Pancreas (tissue), 10 donors: Measurements from ENCODE around the gene CCNK. TPM values are rescaled to one million over a fixed set of nuclear protein-coding genes. Genes with fewer than 3 reads are reported as not detected.

Source experiments
- ATAC-seq, 4 donors: fragments of 200-7000 bp; cut with Tn5 transposase; one replicate each; pipeline versions ENCODE4 v1.8.0 to v1.9.1; 2020; ENCODE audit warnings: mild to moderate bottlenecking in 4 of 4, moderate library complexity in 4 of 4
- DNase-seq, 6 donors: peaks; one replicate each; pipeline ENCODE4 v3.0.0-alpha.2; 2020
- FAIRE-seq: peaks from 2 replicates; lab custom pipeline; 2012; peaks lifted over from hg19 to GRCh38; lab: Jason Lieb, UNC
- H3K27ac ChIP-seq, 4 donors: fragments of 200-600 bp; sonication (generic); 1 replicate in 3 of 4; 2 replicates in 1 of 4; pipeline versions ENCODE4 v1.5.0 to v1.8.0; 2020
- H3K27me3 ChIP-seq, 4 donors: fragments of 200-600 bp; one replicate each; pipeline ENCODE4 v1.8.0; 2021
- H3K36me3 ChIP-seq, 3 donors: fragments of 200-600 bp; sonication (generic) in 1 of 3; one replicate each; pipeline versions ENCODE4 v1.5.0 to v1.8.0; 2020 to 2021
- H3K4me1 ChIP-seq, 3 donors: fragments of 200-600 bp; one replicate each; pipeline ENCODE4 v1.8.0; 2021
- H3K4me3 ChIP-seq, 4 donors: fragments of 200-600 bp; sonication (generic) in 2 of 4; one replicate each; pipeline versions ENCODE4 v1.5.0 to v1.8.0; 2020 to 2021
- H3K9me3 ChIP-seq, 4 donors: fragments of 200-600 bp; one replicate each; pipeline ENCODE4 v1.8.0; 2021
- CTCF ChIP-seq, 4 donors: fragments of 200-600 bp; sonication (generic) in 3 of 4; IDR thresholded peaks; one replicate each; pipeline versions ENCODE4 v1.5.0 to v1.8.0; 2021; ENCODE audit warnings: antibody characterized with exemption in 4 of 4
- WGBS, 2 donors: extraction: QIAGEN DNeasy Blood & Tissue Kit; methylation state at CpG; one replicate each; pipeline ENCODE4 v1.1.7; 2013; 5-methylcytosine and 5-hydroxymethylcytosine counted together
- intact Hi-C, 3 donors: fragments of 100-400 bp; cut with DNase I; formaldehyde crosslinking; loops; one replicate each; pipeline versions ENCODE4 v1.11.1 to v1.14.2; 2022
- polyA plus RNA-seq, 2 donors: library from polyadenylated mRNA; stranded (reverse); fragments of 200-250 nt; gene quantifications; one replicate each; pipeline ENCODE4 v1.2.3, GENCODE V29; 2013
- total RNA-seq, 6 donors: library from RNA; stranded (reverse); fragmentation: NEBNext Ultra II Directional in 4 of 6; extraction: Animal tissue kit (Norgen Biotek cat#: 25700) in 4 of 6; gene quantifications; one replicate each; pipeline versions ENCODE4 v1.2.1 to v1.2.4, GENCODE V29; 2021 to 2023
- donor health status: healthy with polysubstance abuse.
- donor health status: DM: no; HTN: no; CAD: no; lungs with moderate emphysema.
- donor health status: DM: no; HTN: no; CAD: no.
- donor health status: control.
- donor health status: control.
- donor health status: Bipolar disorder and iron deficiency.
- donor health status: DM: yes; HTN: yes; CAD: no.
- donor health status: DM: no; HTN: no; CAD: no.
- donor health status: DM: no; HTN: no; CAD: no.
- donor health status: DM: yes; HTN: yes; CAD: no.

CCNK gene
- total and polyA plus RNA-seq, 8 donors, result 7.9 to 23.4 (median 14.5) TPM

GRCh38 chr14:99541677-99542470, 60.7 kb downstream of the CCNK start:
- H3K27me3 ChIP-seq, result no peaks in the 10 kb centered on the region
- H3K4me3 ChIP-seq, result no peak overlapping the region
- H3K4me1 ChIP-seq, result peaks cover 0 to 11% (median 3%) of the 10 kb centered on the region in 3 donors
- H3K36me3 ChIP-seq, result no peaks in the 10 kb centered on the region
- no peak overlapping the region for H3K27ac ChIP-seq
- DNase-seq, result peak in 1 of 6 donors; percentile 57
- intact Hi-C loops, result no loop called here
- no peaks in the 10 kb centered on the region for H3K9me3 ChIP-seq
- ATAC-seq, result peak in 3 of 4 donors; percentile 9 to 33 (median 17)
- 73 to 76% methylated on average over 18 of the region's 18 CpGs for WGBS, 2 donors
- no peak for FAIRE-seq
- TF ChIP-seq CTCF (IDR thresholded peaks at IDR 0.05), result no peak

- intact Hi-C loops, result no loop called here
- Histone ChIP-seq H3K9me3 (no peaks in the 10 kb centered on the region), H3K4me3 (no peak overlapping the region), H3K4me1 (peaks cover 0 to 11% (median 3%) of the 10 kb centered on the region in 3 donors), H3K36me3 (no peaks in the 10 kb centered on the region), H3K27me3 (no peaks in the 10 kb centered on the region), H3K27ac (no peak overlapping the region)
- WGBS, 2 donors, result 92% methylated on average over 13 of the region's 13 CpGs
- DNase-seq (peak in 1 of 6 donors; percentile 65), FAIRE-seq (no peak), ATAC-seq (no peak)
- TF ChIP-seq CTCF (IDR thresholded peaks at IDR 0.05), result no peak
Measured at GRCh38 chr14:99542566-99542965, 61.4 kb downstream of the CCNK start.

- FAIRE-seq (no peak), DNase-seq (no peak), ATAC-seq (no peak)
- Histone ChIP-seq H3K36me3 (no peaks in the 10 kb centered on the region), H3K27me3 (no peaks in the 10 kb centered on the region), H3K9me3 (no peaks in the 10 kb centered on the region), H3K4me3 (no peak overlapping the region), H3K4me1 (peaks cover 0 to 11% (median 3%) of the 10 kb centered on the region in 3 donors), H3K27ac (no peak overlapping the region)
- WGBS, 2 donors, result 89 to 90% methylated on average over 4 of the region's 4 CpGs
- TF ChIP-seq CTCF (IDR thresholded peaks at IDR 0.05), result no peak
- intact Hi-C loops, result no loop called here
Measured at GRCh38 chr14:99543370-99543769, 62.2 kb downstream of the CCNK start.

- intact Hi-C loops, result no loop called here
- no peak for FAIRE-seq
- peak in 1 of 6 donors; percentile 46 for DNase-seq
- peaks cover 0 to 6% (median 3%) of the 10 kb centered on the region in 3 donors for H3K4me1 ChIP-seq
- ATAC-seq, result peak in 1 of 4 donors; percentile 15
- H3K27ac ChIP-seq, result no peak overlapping the region
- no peaks in the 10 kb centered on the region for H3K27me3 ChIP-seq
- TF ChIP-seq CTCF (IDR thresholded peaks at IDR 0.05), result no peak
- no peaks in the 10 kb centered on the region for H3K36me3 ChIP-seq
- H3K9me3 ChIP-seq, result no peaks in the 10 kb centered on the region
- H3K4me3 ChIP-seq, result no peak overlapping the region
- 81 to 88% methylated on average over 12 of the region's 12 CpGs for WGBS, 2 donors
Measured at GRCh38 chr14:99543985-99544384, 62.8 kb downstream of the CCNK start.

GRCh38 chr14:99544991-99545390, 63.8 kb downstream of the CCNK start:
- Histone ChIP-seq H3K27me3 (no peaks in the 10 kb centered on the region), H3K27ac (no peak overlapping the region), H3K4me3 (no peak overlapping the region), H3K4me1 (peaks cover 0 to 5% (median 3%) of the 10 kb centered on the region in 3 donors), H3K36me3 (no peaks in the 10 kb centered on the region), H3K9me3 (no peaks in the 10 kb centered on the region)
- TF ChIP-seq CTCF (IDR thresholded peaks at IDR 0.05), result no peak
- WGBS, 2 donors, result 76 to 83% methylated on average over 11 of the region's 11 CpGs
- FAIRE-seq (no peak), DNase-seq (no peak), ATAC-seq (no peak)
- intact Hi-C loops, result no loop called here
